ENCODE measurements around the gene LHFPL3. TPM values are rescaled to one million over a fixed set of nuclear protein-coding genes. Genes with fewer than 3 reads are reported as not detected.
"Not testable (repeated sequence)": the region's sequence is repeated elsewhere in the genome, so short reads cannot be mapped to it uniquely, and the experiment has no call there.

The LHFPL3 gene
- total RNA-seq, 6 experiments from 2014 or later: not detected

- WGBS (ENCODE audit: insufficient coverage, low coverage, low lambda C conversion rate, missing lambda C conversion rate): 100% methylated on average over 1 of the region's 1 CpG
- no peaks in the 10 kb centered on the region for H3K9me3 ChIP-seq
- DNase-seq: no peak
- intact Hi-C loops (cut with DNase I): no loop called here
- H3K27ac ChIP-seq: no peak overlapping the region
- no peak for TF ChIP-seq CTCF (IDR thresholded peaks at IDR 0.05)
- TF ChIP-seq POLR2A (IDR thresholded peaks at IDR 0.05): no peak
- H3K36me3 ChIP-seq: no peaks in the 10 kb centered on the region
- no peak overlapping the region for H3K4me3 ChIP-seq
- no peak for ATAC-seq
- H3K27me3 ChIP-seq: no peaks in the 10 kb centered on the region
- no peaks in the 10 kb centered on the region for H3K4me1 ChIP-seq
Observed at GRCh38 chr7:104679085-104679484, 350.7 kb downstream of the LHFPL3 start.

GRCh38 chr7:104686286-104686685 lies 357.9 kb downstream of the LHFPL3 start:
- H3K36me3 ChIP-seq: no peaks in the 10 kb centered on the region
- DNase-seq (no peak), ATAC-seq (no peak)
- intact Hi-C loops (cut with DNase I): no loop called here
- H3K27ac ChIP-seq: no peak overlapping the region
- no CpG with 5 or more reads among the region's 1 CpG for WGBS (ENCODE audit: insufficient coverage, low coverage, low lambda C conversion rate, missing lambda C conversion rate)
- no peak overlapping the region for H3K4me3 ChIP-seq
- H3K9me3 ChIP-seq: no peaks in the 10 kb centered on the region
- TF ChIP-seq CTCF (IDR thresholded peaks at IDR 0.05) (no peak), POLR2A (IDR thresholded peaks at IDR 0.05) (no peak)
- no peaks in the 10 kb centered on the region for H3K27me3 ChIP-seq
- H3K4me1 ChIP-seq: no peaks in the 10 kb centered on the region

- Histone ChIP-seq H3K27me3 (no peaks in the 10 kb centered on the region), H3K4me3 (no peak overlapping the region), H3K9me3 (no peaks in the 10 kb centered on the region), H3K27ac (no peak overlapping the region), H3K36me3 (no peaks in the 10 kb centered on the region), H3K4me1 (no peaks in the 10 kb centered on the region)
- TF ChIP-seq POLR2A (IDR thresholded peaks at IDR 0.05) (no peak), CTCF (IDR thresholded peaks at IDR 0.05) (no peak)
- 76% methylated on average over 2 of the region's 2 CpGs for WGBS (ENCODE audit: insufficient coverage, low coverage, low lambda C conversion rate, missing lambda C conversion rate)
- ATAC-seq: no peak
- no peak for DNase-seq
- intact Hi-C loops (cut with DNase I): no loop called here
Observed at GRCh38 chr7:104694710-104695109, 366.3 kb downstream of the LHFPL3 start.

DNA sequence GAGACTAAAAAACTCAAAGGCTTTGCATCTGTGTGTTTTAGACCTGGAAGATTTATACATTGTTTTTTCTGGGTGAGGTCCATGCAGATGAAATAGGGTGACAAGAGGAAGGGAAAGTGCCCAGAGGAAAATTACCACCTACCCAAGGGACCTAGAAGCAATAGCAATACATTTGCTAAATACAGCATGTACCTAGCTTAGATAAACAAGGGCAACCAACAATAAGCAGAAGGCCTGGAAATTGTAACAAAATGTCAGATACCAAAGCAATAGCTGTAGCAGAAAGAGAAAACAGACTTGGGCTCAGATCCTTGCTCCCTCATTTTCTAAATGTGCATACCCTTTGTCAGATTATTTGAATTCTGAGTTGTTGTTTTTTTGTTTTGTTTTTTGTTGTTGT lies 367.2 kb downstream of the LHFPL3 start:
- no peak for TF ChIP-seq POLR2A (IDR thresholded peaks at IDR 0.05)
- TF ChIP-seq CTCF (IDR thresholded peaks at IDR 0.05): no peak
- Histone ChIP-seq H3K4me1 (no peaks in the 10 kb centered on the region), H3K4me3 (no peak overlapping the region), H3K27ac (no peak overlapping the region), H3K36me3 (no peaks in the 10 kb centered on the region), H3K27me3 (no peaks in the 10 kb centered on the region), H3K9me3 (no peaks in the 10 kb centered on the region)
- ATAC-seq: no peak
- no peak for DNase-seq
- intact Hi-C loops (cut with DNase I): no loop called here

DNA sequence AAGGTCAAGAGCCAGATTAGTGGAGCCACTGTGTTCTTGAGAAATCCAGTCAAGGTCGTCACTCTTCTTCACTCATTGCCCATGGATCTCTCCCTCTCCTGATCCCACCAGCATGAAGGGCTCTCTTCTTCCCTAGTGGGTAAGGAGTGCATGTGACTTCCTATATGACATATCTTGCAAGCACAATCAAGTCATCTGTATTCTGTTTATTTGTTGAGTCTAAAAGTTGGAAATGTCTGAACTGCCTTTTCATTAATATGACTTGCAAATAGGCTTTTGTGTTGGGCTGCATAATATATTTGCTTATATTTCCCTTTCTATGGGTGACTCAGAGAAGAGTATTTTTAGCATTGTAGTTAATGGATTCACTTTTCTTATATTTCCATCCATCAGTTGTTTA lies 371.9 kb downstream of the LHFPL3 start:
- Histone ChIP-seq H3K4me1 (no peaks in the 10 kb centered on the region), H3K36me3 (no peaks in the 10 kb centered on the region), H3K27me3 (no peaks in the 10 kb centered on the region), H3K4me3 (no peak overlapping the region), H3K27ac (no peak overlapping the region), H3K9me3 (no peaks in the 10 kb centered on the region)
- TF ChIP-seq CTCF (IDR thresholded peaks at IDR 0.05): no peak
- no peak for TF ChIP-seq POLR2A (IDR thresholded peaks at IDR 0.05)
- WGBS (ENCODE audit: insufficient coverage, low coverage, low lambda C conversion rate, missing lambda C conversion rate): 78% methylated on average over 1 of the region's 1 CpG
- intact Hi-C loops (cut with DNase I): no loop called here
- ATAC-seq (no peak), DNase-seq (no peak)

DNA sequence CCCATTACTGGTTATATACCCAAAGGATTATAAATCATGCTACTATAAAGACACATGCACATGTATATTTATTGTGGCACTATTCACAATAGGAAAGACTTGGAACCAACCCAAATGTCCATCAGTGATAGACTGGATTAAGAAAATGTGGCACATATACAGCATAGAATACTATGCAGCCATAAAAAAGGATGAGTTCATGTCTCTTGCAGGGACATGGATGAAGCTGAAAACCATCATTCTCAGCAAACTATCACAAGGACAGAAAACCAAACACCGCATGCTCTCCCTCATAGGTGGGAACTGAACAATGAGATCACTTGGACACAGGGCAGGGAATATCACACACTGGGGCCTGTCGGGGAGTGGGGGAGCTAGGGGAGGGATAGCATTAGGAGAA lies 392.6 kb downstream of the LHFPL3 start:
- H3K4me3 ChIP-seq; DNase-seq; H3K9me3 ChIP-seq; H3K27ac ChIP-seq; H3K36me3 ChIP-seq; intact Hi-C loops (cut with DNase I); ATAC-seq; H3K4me1 ChIP-seq; H3K27me3 ChIP-seq: not testable (repeated sequence)
- 100% methylated on average over 2 of the region's 2 CpGs for WGBS (ENCODE audit: insufficient coverage, low coverage, low lambda C conversion rate, missing lambda C conversion rate)

All from right lobe of liver (tissue), 6 donors.